COR-L47 (cell line): ENCODE data around the gene AKR1C2.
"Not testable (repeated sequence)": the region's sequence is repeated elsewhere in the genome, so short reads cannot be mapped to it uniquely, and the experiment has no call there.

Experiments used
- DNase-seq: peaks from one replicate; lab custom pipeline; 2025; lab: John Stamatoyannopoulos, UW

Gene AKR1C2

DNA sequence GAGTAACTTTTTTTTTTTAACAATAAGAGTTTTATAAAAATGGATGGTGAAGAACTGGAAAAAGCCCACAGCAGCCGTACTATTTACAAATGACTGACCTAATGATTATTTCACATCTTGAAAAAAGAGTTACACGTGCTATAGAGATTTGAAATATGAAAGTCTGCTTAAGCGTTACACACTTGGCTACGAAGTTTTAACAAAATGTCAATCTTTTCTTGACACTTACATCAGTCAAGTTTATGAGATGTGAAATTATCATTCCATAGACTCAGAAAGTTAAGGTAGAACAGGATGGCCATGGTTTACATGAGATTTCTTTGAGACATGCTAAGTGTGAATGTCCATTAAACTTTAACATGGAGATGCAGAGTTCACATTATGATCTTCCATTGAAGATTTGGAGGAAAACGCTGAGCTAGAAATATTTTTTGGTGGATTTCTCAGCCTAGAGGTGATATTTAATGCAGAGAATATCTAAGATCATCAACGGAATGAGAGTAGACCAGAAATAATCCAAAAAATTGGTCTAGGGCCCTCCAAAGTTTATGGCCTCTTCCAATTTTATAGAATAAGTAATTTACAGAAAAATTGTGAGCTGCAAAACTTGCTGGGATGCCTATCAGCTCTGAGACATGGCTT is 15.5 kb downstream of the AKR1C2 start:
- not testable (repeated sequence) for DNase-seq

DNA sequence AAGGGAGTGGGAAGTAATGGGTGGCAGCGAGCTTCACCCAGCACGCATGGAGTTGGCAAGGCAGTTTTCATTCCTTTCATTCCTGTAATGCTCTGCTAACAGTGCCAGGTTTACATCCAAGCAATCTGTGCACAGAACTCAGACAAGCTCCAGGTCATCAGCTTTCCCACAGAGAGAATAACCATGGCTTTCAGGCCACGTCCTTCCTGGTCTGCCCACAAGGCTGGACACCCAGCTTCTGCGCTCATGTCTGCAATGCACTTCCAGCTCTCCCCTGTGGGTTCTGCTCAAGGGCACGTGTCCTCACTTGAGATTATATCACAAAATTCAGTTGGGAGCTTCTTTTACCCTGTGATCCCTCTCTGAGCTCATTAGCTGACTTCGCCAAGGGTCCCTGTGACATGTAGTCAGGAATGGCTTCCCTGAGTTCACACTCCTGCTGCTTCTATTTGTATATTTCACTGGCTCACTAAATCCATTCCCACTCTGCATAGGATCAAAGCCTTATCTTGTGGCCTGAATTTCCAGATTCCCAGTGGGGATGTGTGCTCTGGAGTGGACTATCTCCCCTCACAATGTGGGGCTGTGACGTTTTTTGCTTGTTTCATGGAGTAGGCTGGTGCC is 18.6 kb downstream of the AKR1C2 start:
- no peak for DNase-seq

- no peak for DNase-seq
These were observed 19.4 kb downstream of the AKR1C2 start for GRCh38 chr10:4984223-4984622.

- DNase-seq = no peak
These were observed 19.9 kb downstream of the AKR1C2 start for GRCh38 chr10:4983615-4984216.

DNA sequence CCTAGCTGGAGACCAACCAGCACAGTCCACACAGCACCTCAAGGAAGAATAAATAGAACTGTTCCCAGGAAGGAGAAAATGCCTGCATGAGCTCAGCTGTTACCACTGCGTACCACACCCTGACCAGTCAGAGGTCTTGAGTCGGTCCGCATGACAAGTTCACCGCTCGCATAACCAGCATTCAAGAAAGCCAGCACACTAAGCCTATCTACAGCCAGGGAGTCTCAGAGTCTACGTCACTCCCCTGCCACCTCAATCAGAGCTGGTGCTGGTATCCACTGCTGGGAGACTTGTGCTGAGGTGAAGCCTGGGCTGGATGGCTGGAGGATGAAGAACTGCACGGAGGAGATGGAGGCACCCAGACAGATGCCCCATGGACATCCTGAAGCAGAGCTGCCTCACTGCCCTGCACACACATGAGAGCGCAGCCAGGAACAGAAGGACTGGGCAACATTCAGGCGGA is 20.9 kb downstream of the AKR1C2 start:
- DNase-seq = no peak

DNA sequence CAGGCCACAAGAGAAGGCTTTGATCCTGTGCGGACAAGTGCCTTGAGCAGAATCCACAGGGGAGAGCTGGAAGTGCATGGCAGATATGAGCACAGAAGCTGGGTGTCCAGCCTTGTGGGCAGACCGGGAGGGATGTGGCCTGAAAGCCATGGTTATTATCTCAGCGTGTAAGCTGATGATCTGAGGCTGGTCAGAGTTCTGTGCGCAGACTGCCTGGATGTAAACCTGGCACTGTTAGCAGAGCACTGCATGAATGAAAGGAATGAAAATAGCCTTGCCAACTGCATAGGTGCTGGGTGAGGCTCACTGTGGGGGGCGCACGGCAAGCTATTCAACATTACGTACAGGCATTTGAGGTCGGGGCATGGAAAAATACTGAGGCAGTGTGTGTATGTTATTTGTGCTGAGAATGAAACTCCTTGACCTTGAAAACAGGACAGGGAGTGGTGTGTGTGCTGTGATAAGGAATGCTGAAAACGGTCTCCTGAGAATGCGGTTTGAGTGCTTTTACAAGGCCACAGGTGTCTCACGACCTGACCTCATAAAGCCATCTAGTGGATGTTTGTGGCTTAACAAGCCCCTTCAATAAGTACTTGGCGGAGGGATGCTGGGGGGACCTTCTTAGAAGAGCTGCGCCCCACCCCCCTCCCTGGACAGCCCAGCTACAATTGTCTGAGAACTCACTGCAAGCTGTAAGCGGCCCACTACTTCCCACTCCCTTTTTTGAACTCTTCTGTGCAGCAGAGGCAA is 21.8 kb downstream of the AKR1C2 start:
- DNase-seq = no peak

GRCh38 chr10:4980793-4981192 is 22.9 kb downstream of the AKR1C2 start:
- no peak for DNase-seq

- DNase-seq = no peak
These were observed 24.8 kb downstream of the AKR1C2 start for GRCh38 chr10:4978870-4979269.

DNA sequence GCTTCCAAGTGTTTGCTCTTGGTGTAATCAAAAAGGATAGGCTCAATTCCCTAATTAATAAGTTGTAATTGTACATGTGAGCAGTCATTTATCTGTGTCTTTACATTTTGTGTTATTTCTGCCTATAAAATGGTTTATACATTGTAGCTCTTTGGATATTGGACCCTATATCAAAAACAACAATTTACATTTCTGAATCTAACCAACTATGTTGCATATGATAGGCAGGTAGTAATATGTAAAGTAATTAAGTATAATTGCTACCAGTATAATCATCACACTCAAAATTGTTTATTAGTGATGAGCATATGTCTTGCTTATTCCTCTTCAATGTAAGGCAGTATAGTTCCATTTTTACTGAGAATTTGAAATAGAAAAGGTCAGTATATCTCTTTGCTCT is 26.6 kb downstream of the AKR1C2 start:
- DNase-seq = no peak

DNA sequence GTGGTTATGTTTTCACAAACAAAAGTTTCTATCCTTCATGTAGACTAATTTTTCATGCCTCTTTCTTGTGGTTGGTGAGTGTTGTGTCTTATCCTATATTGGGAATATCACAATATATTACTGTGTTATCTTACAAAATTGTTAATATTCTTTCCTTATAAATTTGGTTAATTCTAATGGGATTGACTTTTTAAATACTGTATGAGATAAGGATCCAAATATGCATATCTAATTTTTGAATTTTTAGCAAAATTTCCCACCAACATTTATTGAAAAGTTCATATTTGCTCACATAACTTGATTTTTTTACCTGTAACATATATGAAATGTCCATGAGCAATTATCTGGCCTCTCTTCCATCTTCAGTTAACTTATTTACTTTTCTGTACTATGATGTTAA is 29.3 kb downstream of the AKR1C2 start:
- DNase-seq = not testable (repeated sequence)

GRCh38 chr10:4973294-4973693 is 30.4 kb downstream of the AKR1C2 start:
- DNase-seq = not testable (repeated sequence)

GRCh38 chr10:4972369-4973142 is 31.1 kb downstream of the AKR1C2 start:
- DNase-seq = not testable (repeated sequence)

GRCh38 chr10:4970362-4970761 is 33.3 kb downstream of the AKR1C2 start:
- not testable (repeated sequence) for DNase-seq

- not testable (repeated sequence) for DNase-seq
These were observed 34.4 kb downstream of the AKR1C2 start for GRCh38 chr10:4969289-4969688.

DNA sequence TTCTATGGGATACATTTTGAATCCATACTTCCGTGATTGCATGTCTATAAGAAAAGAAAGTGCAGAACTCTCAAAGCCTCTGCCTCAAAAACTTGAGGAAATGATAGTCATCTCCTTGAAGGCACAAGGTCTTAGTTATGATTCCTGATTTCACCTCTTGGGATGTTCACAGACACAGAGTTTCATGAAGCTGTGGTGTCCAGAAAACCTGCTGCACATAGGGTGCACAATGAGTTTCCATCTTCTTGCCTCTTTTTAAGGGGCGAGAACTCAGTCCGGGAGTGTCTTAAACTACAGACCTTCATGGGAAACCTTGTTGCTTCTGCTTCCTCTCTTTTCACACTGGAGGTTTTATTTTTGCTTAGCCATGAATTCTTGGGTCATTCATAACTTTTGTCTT is 36.5 kb downstream of the AKR1C2 start:
- DNase-seq = not testable (repeated sequence)

GRCh38 chr10:4965763-4966162 is 37.9 kb downstream of the AKR1C2 start:
- not testable (repeated sequence) for DNase-seq

- not testable (repeated sequence) for DNase-seq
These were observed 39.9 kb downstream of the AKR1C2 start for GRCh38 chr10:4963815-4964154.

DNA sequence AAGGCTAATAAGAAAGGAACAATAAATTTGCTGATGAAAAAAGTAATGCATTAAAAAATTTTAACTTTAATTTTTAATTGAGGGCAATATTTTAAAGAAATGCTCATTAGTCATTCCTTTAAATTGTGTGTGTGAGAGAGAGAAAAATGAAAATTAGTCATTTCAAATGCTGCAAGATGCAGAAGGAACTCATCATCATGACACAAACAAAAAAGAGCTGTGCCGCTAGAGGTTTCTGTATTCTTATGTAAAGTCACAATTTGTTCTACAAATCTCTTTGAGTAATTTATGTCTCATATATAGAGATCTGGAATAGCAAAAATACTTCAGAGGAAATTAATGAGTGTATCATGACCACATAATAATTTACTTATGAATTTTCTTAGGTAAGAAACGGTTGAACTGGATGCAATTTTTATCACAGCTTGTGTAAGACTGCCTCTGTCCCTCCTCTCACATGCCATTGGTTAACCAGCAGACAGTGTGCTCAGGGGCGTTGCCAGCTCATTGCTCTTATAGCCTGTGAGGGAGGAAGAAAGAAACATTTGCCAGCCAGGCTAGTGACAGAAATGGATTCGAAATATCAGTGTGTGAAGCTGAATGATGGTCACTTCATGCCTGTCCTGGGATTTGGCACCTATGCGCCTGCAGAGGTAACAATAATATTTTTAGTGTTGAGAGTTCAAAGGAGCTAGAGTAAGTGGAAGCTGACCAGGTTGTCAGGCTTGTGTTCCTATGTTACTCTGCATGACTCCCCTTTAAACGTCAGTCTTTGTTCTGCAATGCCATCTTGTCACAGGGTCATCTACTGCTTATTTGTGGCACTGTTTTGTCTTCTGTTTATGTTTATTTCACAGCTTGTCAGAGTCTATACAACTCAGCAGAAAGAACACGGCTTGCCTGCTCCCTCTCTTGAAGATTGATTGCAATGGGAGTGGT is 40.5 kb downstream of the AKR1C2 start, which contains the start of gene AKR1C1:
Gene AKR1C1 (plus strand): TSS at position 540 of the 939 bp plus-strand sequence. CDS start 30 bp downstream, at position 570.
- not testable (repeated sequence) for DNase-seq

DNA sequence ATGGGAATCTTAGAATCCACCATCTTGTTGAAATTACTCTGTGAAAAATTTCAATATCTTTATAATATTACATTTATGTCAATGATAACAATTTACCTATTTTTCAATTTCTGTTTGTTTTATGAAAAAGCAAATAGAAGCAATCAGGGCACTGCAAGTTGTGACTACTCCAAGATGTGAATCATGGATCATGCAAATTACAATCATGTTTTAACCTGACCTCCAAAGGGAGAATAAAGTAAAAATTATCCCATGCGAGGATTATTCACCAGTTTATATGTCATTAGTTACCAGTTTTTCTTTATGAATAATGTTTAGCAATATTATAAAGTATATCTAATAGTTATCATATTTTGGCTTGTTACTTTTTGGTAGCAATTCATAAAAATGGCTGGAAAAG is 41.3 kb downstream of the AKR1C2 start:
- DNase-seq = not testable (repeated sequence)

DNA sequence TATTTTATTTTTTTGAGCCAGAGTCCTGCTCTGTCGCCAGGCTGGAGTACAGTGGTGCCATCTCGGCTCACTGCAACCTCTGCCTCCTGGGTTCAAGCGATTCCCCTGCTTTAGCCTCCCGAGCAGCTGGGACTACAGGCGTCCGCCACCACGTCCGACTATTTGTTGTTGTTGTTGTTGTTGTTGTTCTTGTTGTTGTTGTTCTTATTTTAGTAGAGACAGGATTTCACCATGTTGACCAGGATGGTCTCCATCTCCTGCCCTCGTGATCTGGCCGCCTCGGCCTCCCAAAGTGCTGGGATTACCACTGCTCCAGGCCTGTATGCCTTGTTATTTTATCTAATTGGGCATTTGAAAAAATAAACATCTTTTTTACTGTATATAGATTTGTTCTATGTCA is 42.1 kb downstream of the AKR1C2 start:
- DNase-seq = not testable (repeated sequence)
